Measurements from ENCODE around the gene INSRR. TPM values are rescaled to one million over a fixed set of nuclear protein-coding genes. Genes with fewer than 3 reads are reported as not detected.
A peak's percentile ranks its signal among the peaks of the same experiment; 100 is the strongest.

INSRR gene
- polyA plus RNA-seq, 2 of the 4 experiments (the other 2 are of a cell fraction), result not detected

DNA sequence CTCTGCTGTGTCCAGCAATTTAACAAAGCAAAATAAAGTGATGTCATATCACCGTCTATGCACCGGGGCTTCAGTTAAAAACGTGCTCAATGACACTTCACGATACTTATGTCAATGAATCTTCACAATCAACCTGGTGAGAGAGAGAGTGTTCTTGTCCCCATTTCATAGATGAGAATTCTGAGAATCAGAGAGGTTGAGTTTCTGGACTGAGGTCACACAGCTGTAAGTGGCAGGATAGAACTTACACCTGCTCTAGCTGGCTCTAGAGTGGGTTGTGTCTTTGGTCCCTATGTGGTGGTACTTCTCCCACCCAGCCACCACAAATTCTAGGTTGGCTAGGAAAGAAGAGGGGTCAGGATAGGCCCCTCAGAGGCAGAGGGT lies 6.9 kb upstream of the INSRR start:
- no peak for FAIRE-seq
- ChIA-PET CTCF (interaction anchor here (1.1 to 20.9 kb wide), 6 partner anchors 21 to 239 kb away, joined by 3 to 480 read pairs (median 4); partner anchors contain the start of gene PEAR1), POLR2A (no interaction called here)
- no peaks in the 10 kb centered on the region for H3K9me3 ChIP-seq
- peaks cover 10% of the 10 kb centered on the region for H3K4me1 ChIP-seq
- no peak overlapping the region for H3K4me3 ChIP-seq
- WGBS (ENCODE audit: missing lambda C conversion rate), result 57% methylated on average over 4 of the region's 4 CpGs
- H3K27ac ChIP-seq, result no peak overlapping the region
- no peak overlapping the region for H3K4me2 ChIP-seq
- ATAC-seq, result no peak
- no peak for DNase-seq (ENCODE audit: low read depth in 1 of 2, low spot score in 1 of 2)
- TF ChIP-seq RARB (CRISPR knock-in tag; IDR thresholded peaks at IDR 0.05) (no peak), ZFP36 (IDR thresholded peaks at IDR 0.05; ENCODE audit: borderline replicate concordance, partially characterized antibody) (peak; percentile 77)

GRCh38 chr1:156865258-156865657 lies 6.3 kb upstream of the INSRR start:
- no peaks in the 10 kb centered on the region for H3K9me3 ChIP-seq
- no peak overlapping the region for H3K4me3 ChIP-seq
- ATAC-seq (no peak), FAIRE-seq (no peak), DNase-seq (ENCODE audit: low read depth in 1 of 2, low spot score in 1 of 2) (no peak)
- no peak overlapping the region for H3K27ac ChIP-seq
- ChIA-PET POLR2A (no interaction called here), CTCF (interaction anchor here (1.1 to 20.9 kb wide), 5 partner anchors 21 to 238 kb away, joined by 3 to 480 read pairs (median 5); partner anchors contain the start of gene PEAR1)
- TF ChIP-seq JUN (IDR thresholded peaks at IDR 0.05) (no peak), EP300 (IDR thresholded peaks at IDR 0.05) (no peak), CBX8 (IDR thresholded peaks at IDR 0.05) (no peak), PHF8 (IDR thresholded peaks at IDR 0.05; ENCODE audit: borderline replicate concordance, low read depth) (no peak), ZC3H11A (IDR thresholded peaks at IDR 0.05) (no peak), RAD21 (conservative IDR thresholded peaks at IDR 0.05 in 1 of 2, IDR thresholded peaks at IDR 0.05 in 1 of 2) (no peak), FOXS1 (CRISPR knock-in tag; IDR thresholded peaks at IDR 0.05) (no peak), POLR2A (IDR thresholded peaks at IDR 0.05; ENCODE audit: low read length) (no peak), MYC (IDR thresholded peaks at IDR 0.05; ENCODE audit: borderline replicate concordance, low read length) (no peak), NFE2L2 (conservative IDR thresholded peaks at IDR 0.05; ENCODE audit: low read length) (no peak)
- H3K4me2 ChIP-seq, result no peak overlapping the region
- 76% methylated on average over 9 of the region's 9 CpGs for WGBS (ENCODE audit: missing lambda C conversion rate)
- H3K4me1 ChIP-seq, result peaks cover 6% of the 10 kb centered on the region; the same call in 1 of the 3 replicates

- H3K4me1 ChIP-seq, result peaks cover 4% of the 10 kb centered on the region; the same call in 1 of the 3 replicates
- H3K27ac ChIP-seq, result no peak overlapping the region
- H3K4me3 ChIP-seq, result no peak overlapping the region
- no peaks in the 10 kb centered on the region for H3K9me3 ChIP-seq
- WGBS (ENCODE audit: missing lambda C conversion rate), result 67% methylated on average over 4 of the region's 4 CpGs
- peak in 1 of 2 experiments; percentile 39 for DNase-seq (ENCODE audit: low read depth in 1 of 2, low spot score in 1 of 2)
- no peak overlapping the region for H3K4me2 ChIP-seq
- FAIRE-seq, result no peak
- 0 out of 5 replicates have a peak, but pooled peaks of 1 of the 2 experiments have one; percentile 11 for TF ChIP-seq RAD21 (conservative IDR thresholded peaks at IDR 0.05 in 1 of 2, IDR thresholded peaks at IDR 0.05 in 1 of 2)
- TF ChIP-seq MAFK (IDR thresholded peaks at IDR 0.05; ENCODE audit: partially characterized antibody), result no peak
- no peak for TF ChIP-seq MYC (IDR thresholded peaks at IDR 0.05; ENCODE audit: borderline replicate concordance, low read length)
- no peak for TF ChIP-seq TP53 (CRISPR knock-in tag; IDR thresholded peaks at IDR 0.05)
- TF ChIP-seq, protein P1, sequence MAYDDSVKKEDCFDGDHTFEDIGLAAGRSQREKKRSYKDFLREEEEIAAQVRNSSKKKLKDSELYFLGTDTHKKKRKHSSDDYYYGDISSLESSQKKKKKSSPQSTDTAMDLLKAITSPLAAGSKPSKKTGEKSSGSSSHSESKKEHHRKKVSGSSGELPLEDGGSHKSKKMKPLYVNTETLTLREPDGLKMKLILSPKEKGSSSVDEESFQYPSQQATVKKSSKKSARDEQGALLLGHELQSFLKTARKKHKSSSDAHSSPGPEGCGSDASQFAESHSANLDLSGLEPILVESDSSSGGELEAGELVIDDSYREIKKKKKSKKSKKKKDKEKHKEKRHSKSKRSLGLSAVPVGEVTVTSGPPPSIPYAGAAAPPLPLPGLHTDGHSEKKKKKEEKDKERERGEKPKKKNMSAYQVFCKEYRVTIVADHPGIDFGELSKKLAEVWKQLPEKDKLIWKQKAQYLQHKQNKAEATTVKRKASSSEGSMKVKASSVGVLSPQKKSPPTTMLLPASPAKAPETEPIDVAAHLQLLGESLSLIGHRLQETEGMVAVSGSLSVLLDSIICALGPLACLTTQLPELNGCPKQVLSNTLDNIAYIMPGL (CRISPR knock-in tag; IDR thresholded peaks at IDR 0.05; ENCODE audit: borderline replicate concordance), result no peak
- TF ChIP-seq RCOR1 (IDR thresholded peaks at IDR 0.05; ENCODE audit: low read depth, low read length), result no peak
- ChIA-PET POLR2A (no interaction called here), CTCF (interaction anchor here (0.9 to 20.9 kb wide), 9 partner anchors 22 to 238 kb away, joined by 3 to 480 read pairs (median 4); partner anchors contain the start of genes LRRC71 and PEAR1)
- ATAC-seq, result peak; percentile 7 to 37; a peak in 3 of 6 replicates
Measured at GRCh38 chr1:156864796-156865195, 5.9 kb upstream of the INSRR start.

- H3K4me2 ChIP-seq, result no peak overlapping the region
- WGBS (ENCODE audit: missing lambda C conversion rate), result 58% methylated on average over 7 of the region's 7 CpGs
- H3K4me3 ChIP-seq, result no peak overlapping the region
- peaks cover 8% of the 10 kb centered on the region; the same call in 1 of the 3 replicates for H3K4me1 ChIP-seq
- ChIA-PET POLR2A (interaction anchor here (2.0 kb wide), 1 partner anchor 135 kb away, joined by 6 read pairs; the partner anchor contains the start of genes ISG20L2 and METTL25B), CTCF (interaction anchor here (0.9 to 20.9 kb wide), 10 partner anchors 8 to 174 kb away, joined by 3 to 480 read pairs (median 37); partner anchors contain the start of genes HDGF, LRRC71 and PEAR1)
- no peaks in the 10 kb centered on the region for H3K9me3 ChIP-seq
- FAIRE-seq (no peak), ATAC-seq (no peak), DNase-seq (ENCODE audit: low read depth in 1 of 2, low spot score in 1 of 2) (no peak)
- H3K27ac ChIP-seq, result no peak overlapping the region
- no peak for TF ChIP-seq PBX3 (IDR thresholded peaks at IDR 0.05)
- TF ChIP-seq KDM1A (IDR thresholded peaks at IDR 0.05; ENCODE audit: low read depth), result no peak
- TF ChIP-seq FOSL2 (IDR thresholded peaks at IDR 0.05), result no peak
- no peak for TF ChIP-seq FOSL2 (CRISPR knock-in tag; IDR thresholded peaks at IDR 0.05)
- no peak for TF ChIP-seq BHLHE40 (IDR thresholded peaks at IDR 0.05; ENCODE audit: low read depth, low read length)
- TF ChIP-seq CHD4 (IDR thresholded peaks at IDR 0.05; ENCODE audit: borderline replicate concordance), result no peak
- TF ChIP-seq SMC3 (IDR thresholded peaks at IDR 0.05), result no peak
- no peak for TF ChIP-seq SREBF2 (IDR thresholded peaks at IDR 0.05)
- no peak for TF ChIP-seq ESRRA (IDR thresholded peaks at IDR 0.05; ENCODE audit: borderline replicate concordance, low read length)
- TF ChIP-seq KDM5A (IDR thresholded peaks at IDR 0.05), result no peak
Measured at GRCh38 chr1:156863631-156864030, 4.7 kb upstream of the INSRR start.

Measured in A549 (cell line).